HCT116 (cell line): ENCODE results near the gene DAAM1. TPM values are rescaled to one million over a fixed set of nuclear protein-coding genes. Genes with fewer than 3 reads are reported as not detected.

Experiments used
- ATAC-seq: fragments of 200-7000 bp; cut with Tn5 transposase; 2 replicates; pipeline ENCODE4 v1.9.1; 2020; ENCODE audit warnings: mild to moderate bottlenecking, moderate library complexity
- BruUV-seq: library from RNA; stranded (reverse); fragments of 400-500 nt; replicated peaks from 2 replicates; lab custom pipeline; 2021; lab: Mats Ljungman, UMichigan
- CTCF ChIA-PET: fragments of 300-600 bp; sonication (Branson Sonifier 250); formaldehyde crosslinking; loops from one replicate; lab custom pipeline; 2021; ENCODE audit warnings: antibody characterized with exemption; lab: Charles Lee
- POLR2A ChIA-PET: fragments of 300-600, 350-600 bp; sonication (Branson Sonifier 250); formaldehyde crosslinking; loops from one replicate; lab custom pipeline; 2021; ENCODE audit warnings: antibody characterized with exemption; lab: Charles Lee
- RAD21 ChIA-PET, 2 experiments: fragments of 300-600 bp; sonication (Branson Sonifier 250); formaldehyde crosslinking; loops; one replicate each; lab custom pipeline; 2023; ENCODE audit warnings: low total read pairs in 2 of 2; ENCODE audit not compliant: uncharacterized antibody in 2 of 2, unreplicated experiment in 2 of 2, low non-redundant PET in 1 of 2; lab: Charles Lee
- DNase-seq: peaks from one replicate; pipeline ENCODE4 v3.0.0-alpha.2; 2010; ENCODE audit warnings: low read depth, low spot score
- H2AFZ ChIP-seq: fragments of 200-600 bp; shearing (Covaris generic), sonication (generic); 2 replicates; pipeline ENCODE4 v1.6.1; 2017; ENCODE audit warnings: low read depth, mixed run types, mixed read lengths, antibody characterized with exemption, low read length; ENCODE audit not compliant: poor library complexity, severe bottlenecking
- H3K27ac ChIP-seq: 2 replicates; pipeline ENCODE4 v1.5.1; 2012; ENCODE audit warnings: low read depth, low read length
- H3K27me3 ChIP-seq: fragments of 200-600 bp; sonication (generic); 2 replicates; pipeline ENCODE4 v1.6.1; 2016; ENCODE audit warnings: mixed run types, low read length, mixed read lengths; ENCODE audit not compliant: insufficient read depth
- H3K36me3 ChIP-seq, 2 experiments: fragments of 200-500 bp in 1 of 2; fragments of 200-600 bp in 1 of 2; sonication (Bioruptor generic) in 1 of 2; sonication (generic) in 1 of 2; 2 replicates each; pipeline versions ENCODE4 v1.5.1 to v1.6.1; 2014 to 2016; ENCODE audit warnings: low read length in 2 of 2, inconsistent platforms in 1 of 2, mixed read lengths in 1 of 2, mixed run types in 1 of 2; ENCODE audit not compliant: insufficient read depth in 2 of 2, control insufficient read depth in 1 of 2
- H3K4me1 ChIP-seq, 2 experiments: fragments of 200-600 bp in 1 of 2; sonication (generic) in 1 of 2; 2 replicates each; pipeline versions ENCODE4 v1.5.1 to v1.6.1; 2012 to 2017; ENCODE audit warnings: low read length in 2 of 2, inconsistent platforms in 1 of 2, mild to moderate bottlenecking in 1 of 2, mixed read lengths in 1 of 2, mixed run types in 1 of 2, moderate library complexity in 1 of 2; ENCODE audit not compliant: insufficient read depth in 2 of 2, control insufficient read depth in 1 of 2
- H3K4me2 ChIP-seq: fragments of 200-600 bp; sonication (generic); 2 replicates; pipeline ENCODE4 v1.6.1; 2017; ENCODE audit warnings: mixed run types, low read length, mixed read lengths
- H3K4me3 ChIP-seq, 2 experiments: fragments of 200-600 bp in 1 of 2; sonication (generic) in 1 of 2; replicated peaks in 1 of 2; 2 replicates each; pipeline ENCODE4 v1.5.1; 2011 to 2016; ENCODE audit warnings: low read length in 2 of 2, control low read depth in 1 of 2, low read depth in 1 of 2, mild to moderate bottlenecking in 1 of 2, mixed read lengths in 1 of 2, mixed run types in 1 of 2
- H3K79me2 ChIP-seq: fragments of 200-600 bp; sonication (generic); 2 replicates; pipeline ENCODE4 v1.6.1; 2017; ENCODE audit warnings: mild to moderate bottlenecking, mixed run types, low read length, moderate library complexity, mixed read lengths; ENCODE audit not compliant: insufficient read depth
- H3K9ac ChIP-seq: fragments of 200-600 bp; sonication (generic); 2 replicates; pipeline ENCODE4 v1.6.1; 2016; ENCODE audit warnings: low read length, mixed read lengths
- H3K9me2 ChIP-seq: fragments of 200-600 bp; sonication (generic), shearing (Covaris generic); 2 replicates; pipeline ENCODE4 v1.6.1; 2017; ENCODE audit warnings: mixed run types, mild to moderate bottlenecking, moderate library complexity; ENCODE audit not compliant: insufficient read depth
- H3K9me3 ChIP-seq, 2 experiments: fragments of 200-500 bp in 1 of 2; fragments of 200-600 bp in 1 of 2; sonication (Bioruptor generic) in 1 of 2; sonication (generic) in 1 of 2; 2 replicates each; pipeline ENCODE4 v1.6.1; 2014 to 2017; ENCODE audit warnings: low read length in 2 of 2, mixed read lengths in 2 of 2, inconsistent platforms in 1 of 2, low read depth in 1 of 2, mild to moderate bottlenecking in 1 of 2, mixed run types in 1 of 2, moderate library complexity in 1 of 2; ENCODE audit not compliant: control insufficient read depth in 1 of 2, insufficient read depth in 1 of 2
- H4K20me1 ChIP-seq: fragments of 200-600 bp; sonication (generic), shearing (Covaris generic); 2 replicates; pipeline ENCODE4 v1.6.1; 2017; ENCODE audit warnings: mixed run types, mild to moderate bottlenecking, moderate library complexity; ENCODE audit not compliant: insufficient read depth
- ATF3 ChIP-seq: IDR thresholded peaks from 2 replicates; pipeline ENCODE4 v1.6.1; 2012
- CBX3 ChIP-seq: IDR thresholded peaks from 2 replicates; pipeline ENCODE4 v1.6.1; 2012; ENCODE audit warnings: low read depth
- CEBPB ChIP-seq: IDR thresholded peaks from 2 replicates; pipeline ENCODE4 v1.6.1; 2012; ENCODE audit warnings: low read depth
- EGR1 ChIP-seq: IDR thresholded peaks from 2 replicates; pipeline ENCODE4 v1.6.1; 2012; ENCODE audit warnings: low read depth
- FOSL1 ChIP-seq: IDR thresholded peaks from 2 replicates; pipeline ENCODE4 v1.6.1; 2012; ENCODE audit warnings: low read depth
- JUND ChIP-seq: IDR thresholded peaks from 2 replicates; pipeline ENCODE4 v1.6.1; 2012
- RAD21 ChIP-seq: IDR thresholded peaks from 2 replicates; pipeline ENCODE4 v1.6.1; 2012; ENCODE audit warnings: low read depth, mild to moderate bottlenecking
- REST ChIP-seq: IDR thresholded peaks from 2 replicates; pipeline ENCODE4 v1.6.1; 2012; ENCODE audit warnings: low read depth
- SP1 ChIP-seq: IDR thresholded peaks from 2 replicates; pipeline ENCODE4 v1.6.1; 2012; ENCODE audit warnings: low read depth
- SRF ChIP-seq: IDR thresholded peaks from 2 replicates; pipeline ENCODE4 v1.6.1; 2012; ENCODE audit warnings: low read depth
- ZFX ChIP-seq: fragments of 450-650 bp; IDR thresholded peaks from 2 replicates; pipeline ENCODE4 v1.6.1; 2017
- ZNF274 ChIP-seq: fragments of 200-500 bp; sonication (Bioruptor generic); IDR thresholded peaks from 2 replicates; pipeline ENCODE4 v1.6.1; 2014; ENCODE audit warnings: mild to moderate bottlenecking, low read depth, low read length, inconsistent platforms
- intact Hi-C: fragments of 100-400 bp; cut with micrococcal nuclease; formaldehyde crosslinking; loops from 2 replicates; pipeline ENCODE4 v1.10.0; 2022
- total RNA-seq: library from RNA; stranded (reverse); gene quantifications from one replicate; pipeline ENCODE4 v1.2.1, GENCODE V29; 2021; ENCODE audit not compliant: unreplicated experiment
- TF ChIP-seq, protein P1 (sequence below): IDR thresholded peaks from 2 replicates; pipeline ENCODE4 v1.6.1; 2012

The DAAM1 gene
- total RNA-seq, 1 experiment from 2014 or later, result 10.7 TPM

DNA sequence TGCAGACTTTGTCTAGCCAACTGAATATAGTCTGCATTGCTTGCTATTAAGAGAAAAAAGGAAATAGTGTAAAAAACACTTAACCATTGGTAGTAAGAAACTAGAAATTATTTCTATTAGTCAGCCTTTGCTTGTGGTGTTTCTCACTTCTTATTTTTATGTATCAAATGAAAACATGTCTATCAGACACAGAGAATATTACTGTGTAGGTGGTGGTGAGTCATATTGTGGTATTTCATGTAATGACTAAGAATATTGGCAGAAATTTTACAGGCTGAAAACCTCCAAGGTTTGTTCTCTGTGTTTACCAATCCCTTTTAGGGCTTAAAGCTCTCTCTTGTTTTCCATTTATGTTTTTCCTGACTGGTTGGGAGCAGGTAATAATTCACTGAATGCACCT, 87.2 kb downstream of the DAAM1 start:
- no peaks in the 10 kb centered on the region for H4K20me1 ChIP-seq
- RAD21 ChIA-PET, result no interaction called here
- H3K4me1 ChIP-seq, result peaks cover 46 to 57% of the 10 kb centered on the region in 2 experiments
- H3K79me2 ChIP-seq, result no peaks in the 10 kb centered on the region
- ATAC-seq (peak; percentile 75), DNase-seq (peak; percentile 75)
- no peaks in the 10 kb centered on the region for H3K9me3 ChIP-seq
- no peaks in the 10 kb centered on the region for H3K9me2 ChIP-seq
- peak overlapping the region in 1 of 2 experiments; percentile 21; a peak in 1 of 4 replicates for H3K4me3 ChIP-seq
- no peak overlapping the region for H3K9ac ChIP-seq
- CTCF ChIA-PET, result interaction anchor here (0.7 to 0.8 kb wide), 3 partner anchors 87 to 209 kb away, joined by 3 read pairs; partner anchors contain the start of genes DAAM1 and JKAMP
- no peaks in the 10 kb centered on the region for H3K36me3 ChIP-seq
- no peaks in the 10 kb centered on the region for H3K27me3 ChIP-seq
- intact Hi-C loops, result loop anchor here (5.0 kb wide), 2 partner anchors 87 to 88 kb away; partner anchors contain the start of gene DAAM1
- TF ChIP-seq RAD21 (no peak), ZFX (no peak), ATF3 (peak; percentile 47; the same call in 1 of the 2 replicates), SRF (peak; percentile 88), ZNF274 (no peak), REST (no peak), JUND (peak; percentile 94), EGR1 (peak; percentile 87), SP1 (peak; percentile 81), CBX3 (peak; percentile 74), FOSL1 (peak; percentile 95), CEBPB (peak; percentile 71)
- TF ChIP-seq, protein P1, sequence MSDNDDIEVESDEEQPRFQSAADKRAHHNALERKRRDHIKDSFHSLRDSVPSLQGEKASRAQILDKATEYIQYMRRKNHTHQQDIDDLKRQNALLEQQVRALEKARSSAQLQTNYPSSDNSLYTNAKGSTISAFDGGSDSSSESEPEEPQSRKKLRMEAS, result peak; percentile 31; the same call in 1 of the 2 replicates
- POLR2A ChIA-PET, result interaction anchor here (0.6 kb wide), 1 partner anchor 81 kb away, joined by 3 read pairs; no protein-coding TSS in a partner anchor
- peak overlapping the region; percentile 49 for H3K4me2 ChIP-seq
- no peak overlapping the region for H2AFZ ChIP-seq
- peak overlapping the region; percentile 64; the same call in 1 of the 2 replicates for H3K27ac ChIP-seq
- no TSS peak for BruUV-seq
